K562 (cell line): ENCODE data around the gene HCRTR1. TPM values are rescaled to one million over a fixed set of nuclear protein-coding genes. Genes with fewer than 3 reads are reported as not detected.
A peak's percentile ranks its signal among the peaks of the same experiment; 100 is the strongest.

Experiments
- ATAC-seq: fragments of 200-7000 bp; cut with Tn5 transposase; 3 replicates; pipeline ENCODE4 v1.9.1; 2020; ENCODE audit warnings: moderate library complexity
- BruUV-seq: library from RNA; stranded (reverse); fragments of 400-500 nt; replicated peaks from 2 replicates; lab custom pipeline; 2021; lab: Mats Ljungman, UMichigan
- CTCF ChIA-PET: fragments of 300-600 bp; formaldehyde crosslinking; extraction: SDS; loops from one replicate; lab custom pipeline; 2021; ENCODE audit warnings: low intra/inter-chr PET ratio; lab: Yijun Ruan, JAX
- POLR2A ChIA-PET: fragments of 300-600, 350-650 bp; sonication (Branson Sonifier 250); formaldehyde crosslinking; extraction: SDS; loops from one replicate; lab custom pipeline; 2021; ENCODE audit warnings: antibody characterized with exemption, inconsistent platforms; lab: Yijun Ruan, JAX
- DNase-seq, 4 experiments: peaks; one replicate each; pipeline versions ENCODE4 v3.0.0 to v3.0.0-alpha.2; 2011 to 2018; ENCODE audit warnings: low spot score in 3 of 4, mixed read lengths in 3 of 4; ENCODE audit errors: extremely low read depth in 1 of 4
- FAIRE-seq: peaks from 2 replicates; lab custom pipeline; 2011; peaks lifted over from hg19 to GRCh38; lab: Jason Lieb, UNC
- H2AFZ ChIP-seq: 2 replicates; pipeline ENCODE4 v1.6.0; 2011; ENCODE audit warnings: low read depth, low read length, control low read depth, inconsistent platforms
- H3K27ac ChIP-seq: fragments of 200-600 bp; 3 replicates; pipeline ENCODE4 v1.8.0; 2011; ENCODE audit warnings: low read depth, mild to moderate bottlenecking, control low read depth, inconsistent platforms, low read length, moderate library complexity, mixed read lengths; ENCODE audit errors: extremely low read depth
- H3K27me3 ChIP-seq, 2 experiments: fragments of 300-600 bp in 1 of 2; 2 replicates in 1 of 2; 3 replicates in 1 of 2; pipeline versions ENCODE4 v1.6.0 to v1.8.0; 2011; ENCODE audit warnings: inconsistent platforms in 2 of 2, low read length in 2 of 2, mild to moderate bottlenecking in 1 of 2, mixed read lengths in 1 of 2, moderate library complexity in 1 of 2; ENCODE audit not compliant: control insufficient read depth in 2 of 2, insufficient read depth in 2 of 2
- H3K36me3 ChIP-seq: fragments of 300-600 bp; 3 replicates; pipeline ENCODE4 v1.8.0; 2011; ENCODE audit warnings: mild to moderate bottlenecking, low read length, inconsistent platforms; ENCODE audit not compliant: control insufficient read depth, insufficient read depth
- H3K4me1 ChIP-seq, 2 experiments: fragments of 200-600 bp in 1 of 2; replicated peaks in 1 of 2; 2 replicates in 1 of 2; 3 replicates in 1 of 2; pipeline versions ENCODE4 v1.5.1 to v1.8.0; 2011; ENCODE audit warnings: inconsistent platforms in 2 of 2, low read length in 2 of 2, mild to moderate bottlenecking in 1 of 2, mixed read lengths in 1 of 2, moderate library complexity in 1 of 2; ENCODE audit not compliant: control insufficient read depth in 2 of 2, insufficient read depth in 2 of 2
- H3K4me2 ChIP-seq: 2 replicates; pipeline ENCODE4 v1.6.1; 2011; ENCODE audit warnings: low read length, control low read depth, inconsistent platforms, mixed read lengths; ENCODE audit not compliant: insufficient read depth
- H3K4me3 ChIP-seq: fragments of 200-600 bp; sonication (generic), shearing (Covaris generic); 2 replicates; pipeline ENCODE4 v1.5.1; 2016; ENCODE audit warnings: control low read depth, inconsistent platforms
- H3K79me2 ChIP-seq: fragments of 200-600 bp; 3 replicates; pipeline ENCODE4 v1.8.0; 2011; ENCODE audit warnings: low read length, inconsistent platforms; ENCODE audit not compliant: control insufficient read depth, insufficient read depth
- H3K9ac ChIP-seq, 2 experiments: 2 replicates each; pipeline versions ENCODE4 v1.6.0 to v1.6.1; 2011; ENCODE audit warnings: low read depth in 2 of 2, low read length in 2 of 2, control low read depth in 1 of 2, inconsistent platforms in 1 of 2, mild to moderate bottlenecking in 1 of 2, mixed read lengths in 1 of 2; ENCODE audit not compliant: insufficient read depth in 1 of 2
- H3K9me1 ChIP-seq: one replicate; pipeline ENCODE4 v1.6.0; 2011; ENCODE audit warnings: inconsistent platforms, mild to moderate bottlenecking, low read length, moderate library complexity; ENCODE audit not compliant: control insufficient read depth, insufficient read depth
- H3K9me3 ChIP-seq: replicated peaks from 2 replicates; pipeline ENCODE4 v1.5.1; 2011; ENCODE audit warnings: low read depth, low read length, inconsistent platforms; ENCODE audit not compliant: control insufficient read depth, insufficient read depth
- H4K20me1 ChIP-seq: replicated peaks from 2 replicates; pipeline ENCODE4 v1.6.1; 2011; ENCODE audit warnings: low read length, inconsistent platforms, mixed read lengths; ENCODE audit not compliant: control insufficient read depth, insufficient read depth
- CTBP1 ChIP-seq: fragments of 450-650 bp; IDR thresholded peaks from 2 replicates; pipeline ENCODE4 v1.6.1; 2016; ENCODE audit warnings: borderline replicate concordance
- CXXC5 ChIP-seq: fragments of 250-450 bp; sonication (Bioruptor Pico); IDR thresholded peaks from 2 replicates; pipeline ENCODE4 v1.8.0; 2022; ENCODE audit warnings: inconsistent platforms, mild to moderate bottlenecking, moderate library complexity
- ETV6 ChIP-seq, 3 experiments: fragments of 150-350 bp in 1 of 3; sonication (generic) in 1 of 3; formaldehyde crosslinking in 1 of 3; IDR thresholded peaks; 2 replicates each; pipeline versions ENCODE4 v1.6.1 to v1.8.0; 2014 to 2022; ENCODE audit warnings: borderline replicate concordance in 2 of 3, low read depth in 2 of 3, antibody characterized with exemption in 1 of 3, low read length in 1 of 3, mild to moderate bottlenecking in 1 of 3, missing genetic modification reagents in 1 of 3
- PML ChIP-seq: IDR thresholded peaks from 2 replicates; pipeline ENCODE4 v1.6.1; 2012; ENCODE audit warnings: low read length, inconsistent platforms
- PYGO2 ChIP-seq: fragments of 450-650 bp; IDR thresholded peaks from 2 replicates; pipeline ENCODE4 v1.6.1; 2016; ENCODE audit warnings: mild to moderate bottlenecking, missing genetic modification characterization, moderate library complexity, missing compliant biosample characterization
- RAD21 ChIP-seq, 2 experiments: fragments of 250-450 bp in 1 of 2; fragments of 450-650 bp in 1 of 2; sonication (Bioruptor Pico) in 1 of 2; formaldehyde crosslinking in 1 of 2; IDR thresholded peaks in 1 of 2; conservative IDR thresholded peaks in 1 of 2; 2 replicates each; pipeline versions ENCODE4 v1.4.0 to v1.8.0; 2020 to 2022; ENCODE audit warnings: mild to moderate bottlenecking in 2 of 2, moderate library complexity in 1 of 2
- RREB1 ChIP-seq: fragments of 250-450 bp; sonication (Bioruptor Pico); IDR thresholded peaks from 2 replicates; pipeline ENCODE4 v1.4.0; 2020
- ZBTB5 ChIP-seq: fragments of 450-650 bp; IDR thresholded peaks from 2 replicates; pipeline ENCODE4 v1.6.1; 2017; ENCODE audit warnings: antibody characterized with exemption
- ZNF75A ChIP-seq: fragments of 450-650 bp; formaldehyde crosslinking; IDR thresholded peaks from 2 replicates; pipeline ENCODE4 v1.4.0; 2020; ENCODE audit warnings: mild to moderate bottlenecking
- ZNF766 ChIP-seq: fragments of 200-800 bp; sonication (Bioruptor generic); conservative IDR thresholded peaks from 2 replicates; pipeline ENCODE4 v1.6.1; 2016; ENCODE audit warnings: missing genetic modification characterization, missing compliant biosample characterization
- WGBS: fragments of 100-300 bp; shearing (Covaris generic); methylation state at CpG from one replicate; pipeline ENCODE4 v1.1.6; 2016; ENCODE audit warnings: low coverage, mixed read lengths; ENCODE audit not compliant: insufficient coverage; ENCODE audit errors: missing lambda C conversion rate; 5-methylcytosine and 5-hydroxymethylcytosine counted together
- in situ Hi-C: fragments of 300-500 bp; cut with MboI; formaldehyde crosslinking; loops from 4 replicates; pipeline ENCODE4 v1.15.0; 2018; ENCODE audit warnings: inconsistent platforms, mixed read lengths
- intact Hi-C: fragments of 100-400 bp; cut with micrococcal nuclease; formaldehyde crosslinking; loops from 2 replicates; pipeline ENCODE4 v1.14.2; 2022
- polyA plus RNA-seq, 8 experiments: library from polyadenylated mRNA; depleted of rRNA in 4 of 8; stranded (reverse) in 5 of 8; unstranded in 3 of 8; fragments of >200 nt; fragmentation: Nextera tagmentation in 2 of 8; fragmentation: Illumina TruSeq in 1 of 8; extraction: Ambion mirVana in 2 of 8; extraction: Trizol in 1 of 8; gene quantifications; 2 replicates each; pipeline versions ENCODE4 v1.2.1 to v1.2.3, GENCODE V29; 2011 to 2014; ENCODE audit warnings: inconsistent platforms in 1 of 8, missing spikeins in 1 of 8
- total RNA-seq, 7 experiments: library from RNA; depleted of rRNA in 6 of 7; stranded (reverse); fragments of >200 nt in 6 of 7; fragmentation: Illumina TruSeq in 2 of 7; extraction: Trizol in 2 of 7; gene quantifications; 2 replicates each; pipeline versions ENCODE4 v1.2.1 to v1.2.3, GENCODE V29; 2011 to 2021; ENCODE audit warnings: low replicate concordance in 1 of 7
- TF ChIP-seq, protein P1 (sequence below): sonication (generic); formaldehyde crosslinking; IDR thresholded peaks from 2 replicates; pipeline ENCODE4 v1.8.0; 2023; ENCODE audit warnings: mild to moderate bottlenecking, missing genetic modification reagents

Gene HCRTR1
- total and polyA plus RNA-seq, 9 of the 15 experiments (the other 6 are each of a cell fraction or from before 2014, with no cell fraction given), result not detected

- TF ChIP-seq RREB1, result no peak
- TF ChIP-seq ZNF75A (CRISPR knock-in tag), result no peak
- TF ChIP-seq RAD21 (CRISPR knock-in tag; conservative IDR thresholded peaks at IDR 0.05 in 1 of 2, IDR thresholded peaks at IDR 0.05 in 1 of 2), result peak in 1 of 2 experiments; percentile 39; a peak in 1 of 4 replicates
Observed at GRCh38 chr1:31570228-31570627, 47.3 kb upstream of the HCRTR1 start (continued).

- no peak overlapping the region for H2AFZ ChIP-seq
- in situ Hi-C loops (loop anchor here (25.0 kb wide), 1 partner anchor 384 kb away; no protein-coding TSS in a partner anchor), intact Hi-C loops (no loop called here)
- no peaks in the 10 kb centered on the region for H3K36me3 ChIP-seq
- ATAC-seq (no peak), DNase-seq (no peak)
- no TSS peak for BruUV-seq
- CTCF ChIA-PET, result no interaction called here
- peaks cover 14 to 21% of the 10 kb centered on the region in 2 experiments for H3K4me1 ChIP-seq
- peaks cover 23 to 70% of the 10 kb centered on the region in 2 experiments for H3K27me3 ChIP-seq
- H3K9ac ChIP-seq, result no peak overlapping the region
- peaks cover 3% of the 10 kb centered on the region for H3K9me1 ChIP-seq
- no peaks in the 10 kb centered on the region for H3K9me3 ChIP-seq
- no peak overlapping the region for H3K27ac ChIP-seq
- H3K4me2 ChIP-seq, result no peak overlapping the region
- POLR2A ChIA-PET, result interaction anchor here (1.0 to 1.1 kb wide), 2 partner anchors 18 to 22 kb away, joined by 3 read pairs; no protein-coding TSS in a partner anchor
- 10% methylated on average over 1 of the region's 1 CpG for WGBS
- no peak for TF ChIP-seq ZNF766 (CRISPR knock-in tag)
- TF ChIP-seq CTBP1, result no peak
- no peak for TF ChIP-seq PML
- no peak for TF ChIP-seq CXXC5 (CRISPR knock-in tag)
- TF ChIP-seq PYGO2 (tag), result no peak
- no peak for TF ChIP-seq ZBTB5
- no peak for TF ChIP-seq ETV6 (IDR thresholded peaks at IDR 0.05; ENCODE audit: borderline replicate concordance in 1 of 2, low read depth in 2 of 2, low read length in 1 of 2)
- TF ChIP-seq ETV6 (CRISPR knock-in tag; IDR thresholded peaks at IDR 0.05; ENCODE audit: borderline replicate concordance), result no peak
- TF ChIP-seq, protein P1, sequence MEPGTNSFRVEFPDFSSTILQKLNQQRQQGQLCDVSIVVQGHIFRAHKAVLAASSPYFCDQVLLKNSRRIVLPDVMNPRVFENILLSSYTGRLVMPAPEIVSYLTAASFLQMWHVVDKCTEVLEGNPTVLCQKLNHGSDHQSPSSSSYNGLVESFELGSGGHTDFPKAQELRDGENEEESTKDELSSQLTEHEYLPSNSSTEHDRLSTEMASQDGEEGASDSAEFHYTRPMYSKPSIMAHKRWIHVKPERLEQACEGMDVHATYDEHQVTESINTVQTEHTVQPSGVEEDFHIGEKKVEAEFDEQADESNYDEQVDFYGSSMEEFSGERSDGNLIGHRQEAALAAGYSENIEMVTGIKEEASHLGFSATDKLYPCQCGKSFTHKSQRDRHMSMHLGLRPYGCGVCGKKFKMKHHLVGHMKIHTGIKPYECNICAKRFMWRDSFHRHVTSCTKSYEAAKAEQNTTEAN (CRISPR knock-in tag), result no peak
- TF ChIP-seq, all 486 proteins: peak for 0
- Histone ChIP-seq H3K79me2 (no peaks in the 10 kb centered on the region), H3K4me3 (no peak overlapping the region), H4K20me1 (peaks cover 42% of the 10 kb centered on the region)
- no peak for FAIRE-seq
Observed at GRCh38 chr1:31570906-31571305, 46.6 kb upstream of the HCRTR1 start.
